HG03159 (cell line): ENCODE measurements around the gene OAT.
"Not testable (repeated sequence)": the region's sequence is repeated elsewhere in the genome, so short reads cannot be mapped to it uniquely, and the experiment has no call there.

Experiments
- ATAC-seq: cut with Tn5 transposase; IDR thresholded peaks from one replicate; pipeline ENCODE4 v1.9.1; 2021; ENCODE audit warnings: mild to moderate bottlenecking, moderate library complexity; ENCODE audit not compliant: unreplicated experiment

The OAT gene

GRCh38 chr10:124379609-124380193, 39.0 kb downstream of the OAT start:
- ATAC-seq, result no peak

- ATAC-seq, result no peak
Observed at GRCh38 chr10:124378881-124379471, 39.7 kb downstream of the OAT start.

GRCh38 chr10:124378271-124378670, 40.5 kb downstream of the OAT start:
- no peak for ATAC-seq

GRCh38 chr10:124377101-124377500, 41.6 kb downstream of the OAT start:
- ATAC-seq, result no peak

- no peak for ATAC-seq
Observed at GRCh38 chr10:124376411-124376810, 42.3 kb downstream of the OAT start.

- ATAC-seq, result no peak
Observed at GRCh38 chr10:124375691-124376090, 43.0 kb downstream of the OAT start.

GRCh38 chr10:124375353-124375614, 43.4 kb downstream of the OAT start:
- ATAC-seq, result no peak

GRCh38 chr10:124374535-124375352, 44.0 kb downstream of the OAT start:
- no peak for ATAC-seq

- no peak for ATAC-seq
Observed at GRCh38 chr10:124372899-124373298, 45.8 kb downstream of the OAT start.

- ATAC-seq, result no peak
Observed at GRCh38 chr10:124370426-124370825, 48.3 kb downstream of the OAT start.

- no peak for ATAC-seq
Observed at GRCh38 chr10:124369986-124370385, 48.7 kb downstream of the OAT start.

- ATAC-seq, result not testable (repeated sequence)
Observed at GRCh38 chr10:124369533-124369932, 49.2 kb downstream of the OAT start.

- no peak for ATAC-seq
Observed at GRCh38 chr10:124369066-124369465, 49.7 kb downstream of the OAT start.

GRCh38 chr10:124367936-124368335, 50.8 kb downstream of the OAT start:
- ATAC-seq, result no peak

- ATAC-seq, result no peak
Observed at GRCh38 chr10:124367414-124367813, 51.3 kb downstream of the OAT start.

- no peak for ATAC-seq
Observed at GRCh38 chr10:124366825-124367224, 51.9 kb downstream of the OAT start.

- no peak for ATAC-seq
Observed at GRCh38 chr10:124366343-124366742, 52.4 kb downstream of the OAT start.

GRCh38 chr10:124364674-124365073, 54.0 kb downstream of the OAT start:
- ATAC-seq, result no peak

- ATAC-seq, result no peak
Observed at GRCh38 chr10:124362568-124362967, 56.2 kb downstream of the OAT start.

GRCh38 chr10:124359336-124359832, 59.3 kb downstream of the OAT start:
- ATAC-seq, result no peak

GRCh38 chr10:124357561-124357885, 61.2 kb downstream of the OAT start:
- no peak for ATAC-seq
